ENCODE results near the gene SULT2A1. TPM values are rescaled to one million over a fixed set of nuclear protein-coding genes. Genes with fewer than 3 reads are reported as not detected.

The SULT2A1 gene
- total and polyA plus RNA-seq, 2 of the 8 experiments (the other 6 are each of a cell fraction or from before 2014, with no cell fraction given): not detected

GRCh38 chr19:47885067-47885463, 1.1 kb downstream of the SULT2A1 start:
- Histone ChIP-seq H4K5ac (ENCODE audit: insufficient read length, low read depth, low read length) (no peak overlapping the region), H2BK12ac (ENCODE audit: low read depth, low read length) (no peak overlapping the region), H2BK5ac (ENCODE audit: low read depth, low read length) (no peak overlapping the region), H3K36me3 (ENCODE audit: control insufficient read depth in 2 of 4, insufficient read depth in 4 of 4, low read length in 3 of 4) (no peaks in the 10 kb centered on the region), H4K8ac (ENCODE audit: extremely low read depth, insufficient read depth, low read length) (no peak overlapping the region), H3K4me1 (replicated peaks in 1 of 4; ENCODE audit: control insufficient read depth in 3 of 4, insufficient read depth in 4 of 4, low read length in 3 of 4) (no peaks in the 10 kb centered on the region), H4K20me1 (replicated peaks in 1 of 2; ENCODE audit: control insufficient read depth in 1 of 2, insufficient read depth in 2 of 2, low read length in 2 of 2) (no peaks in the 10 kb centered on the region), H3K27ac (ENCODE audit: low read depth, low read length) (no peak overlapping the region), H2BK15ac (ENCODE audit: low read length) (no peak overlapping the region), H3K9ac (replicated peaks in 1 of 4; ENCODE audit: extremely low read depth in 1 of 4, low read depth in 3 of 4, low read length in 3 of 4) (no peak overlapping the region), H3K23ac (ENCODE audit: insufficient read length) (no peak overlapping the region), H3K27me3 (replicated peaks in 1 of 4; ENCODE audit: control insufficient read depth in 3 of 4, extremely low read depth in 1 of 4, insufficient read depth in 3 of 4, low read length in 3 of 4) (no peaks in the 10 kb centered on the region), H3K14ac (ENCODE audit: insufficient read length) (no peak overlapping the region), H3K9me3 (ENCODE audit: insufficient read depth in 2 of 2, low read depth in 1 of 2, low read length in 1 of 2) (no peaks in the 10 kb centered on the region), H3K4ac (replicated peaks; ENCODE audit: insufficient read length, low read depth, low read length) (no peak overlapping the region), H3K4me3 (ENCODE audit: extremely low read depth in 1 of 4, insufficient read depth in 2 of 4, low read depth in 3 of 4, low read length in 4 of 4) (no peak overlapping the region), H3K18ac (ENCODE audit: extremely low read depth, low read length) (no peak overlapping the region), H2AFZ (ENCODE audit: low read length) (no peak overlapping the region), H4K91ac (replicated peaks; ENCODE audit: insufficient read length, low read length) (no peak overlapping the region), H3K79me2 (ENCODE audit: control insufficient read depth in 1 of 2, insufficient read depth in 2 of 2, low read length in 2 of 2) (no peaks in the 10 kb centered on the region), H3K56ac (replicated peaks; ENCODE audit: insufficient read length, low read depth, low read length) (no peak overlapping the region), H2BK20ac (ENCODE audit: low read length) (no peak overlapping the region), H3K4me2 (ENCODE audit: insufficient read depth in 1 of 2, low read depth in 2 of 2, low read length in 2 of 2) (no peak overlapping the region), H3K23me2 (ENCODE audit: low read depth, low read length) (no peaks in the 10 kb centered on the region), H2BK120ac (replicated peaks; ENCODE audit: low read depth, low read length) (no peak overlapping the region), H2AK5ac (ENCODE audit: low read depth, low read length) (no peak overlapping the region), H3K79me1 (ENCODE audit: low read depth, low read length) (no peaks in the 10 kb centered on the region)
- WGBS, 2 experiments (ENCODE audit: extremely low coverage in 1 of 2, insufficient coverage in 1 of 2, insufficient read length in 1 of 2, insufficient replicate concordance in 2 of 2, low coverage in 1 of 2, low lambda C conversion rate in 2 of 2, missing lambda C conversion rate in 1 of 2): 95% methylated on average over 5 of the region's 5 CpGs; no CpG with 5 or more reads in 1 of the 2 experiments
- POLR2A ChIA-PET (ENCODE audit: partially characterized antibody): no interaction called here
- FAIRE-seq: no peak
- DNase-seq (ENCODE audit: low read depth in 1 of 2, low spot score in 2 of 2): no peak
- TF ChIP-seq GABPA (IDR thresholded peaks at IDR 0.05; ENCODE audit: borderline replicate concordance, insufficient read depth, low read length) (no peak), CTCF (IDR thresholded peaks at IDR 0.05; ENCODE audit: control extremely low read depth in 1 of 3, insufficient read depth in 1 of 3, low read depth in 1 of 3, low read length in 3 of 3) (no peak), CBX8 (IDR thresholded peaks at IDR 0.05; ENCODE audit: borderline replicate concordance, low read depth, low read length) (no peak), BRCA1 (IDR thresholded peaks at IDR 0.05; ENCODE audit: low read depth, low read length) (no peak), MAFK (IDR thresholded peaks at IDR 0.05; ENCODE audit: low read depth, low read length) (no peak), RNF2 (IDR thresholded peaks at IDR 0.05; ENCODE audit: borderline replicate concordance, low read depth, low read length, missing control alignments, poor library complexity, severe bottlenecking) (no peak), HDAC6 (IDR thresholded peaks at IDR 0.05; ENCODE audit: low read depth, low read length) (no peak), EP300 (IDR thresholded peaks at IDR 0.05; ENCODE audit: borderline replicate concordance in 1 of 2, low read depth in 2 of 2, low read length in 2 of 2) (no peak)
- CTCF ChIA-PET (ENCODE audit: partially characterized antibody): no interaction called here
